ENCODE measurements around the gene TTC23L.

DNA sequence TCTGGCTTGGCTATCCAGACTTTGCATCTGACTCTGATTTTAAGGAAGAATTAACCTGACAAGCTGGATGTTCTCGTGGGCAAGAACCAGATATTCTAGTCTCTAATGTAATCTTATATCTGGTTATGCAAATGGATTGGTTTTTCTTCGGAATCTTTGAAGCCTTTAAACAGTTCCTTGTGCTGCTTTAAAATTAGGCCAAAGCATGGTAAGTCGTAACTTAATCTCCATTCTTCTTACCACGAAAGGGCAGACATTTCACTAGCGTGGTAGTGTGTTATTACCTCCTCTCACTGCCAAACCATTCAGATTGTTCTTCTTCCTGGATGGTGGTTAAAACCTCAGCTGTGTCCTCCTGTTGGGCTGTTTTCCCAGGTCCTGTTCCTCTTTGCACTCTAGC, 34.1 kb upstream of the TTC23L start:
- TF ChIP-seq, protein P1, sequence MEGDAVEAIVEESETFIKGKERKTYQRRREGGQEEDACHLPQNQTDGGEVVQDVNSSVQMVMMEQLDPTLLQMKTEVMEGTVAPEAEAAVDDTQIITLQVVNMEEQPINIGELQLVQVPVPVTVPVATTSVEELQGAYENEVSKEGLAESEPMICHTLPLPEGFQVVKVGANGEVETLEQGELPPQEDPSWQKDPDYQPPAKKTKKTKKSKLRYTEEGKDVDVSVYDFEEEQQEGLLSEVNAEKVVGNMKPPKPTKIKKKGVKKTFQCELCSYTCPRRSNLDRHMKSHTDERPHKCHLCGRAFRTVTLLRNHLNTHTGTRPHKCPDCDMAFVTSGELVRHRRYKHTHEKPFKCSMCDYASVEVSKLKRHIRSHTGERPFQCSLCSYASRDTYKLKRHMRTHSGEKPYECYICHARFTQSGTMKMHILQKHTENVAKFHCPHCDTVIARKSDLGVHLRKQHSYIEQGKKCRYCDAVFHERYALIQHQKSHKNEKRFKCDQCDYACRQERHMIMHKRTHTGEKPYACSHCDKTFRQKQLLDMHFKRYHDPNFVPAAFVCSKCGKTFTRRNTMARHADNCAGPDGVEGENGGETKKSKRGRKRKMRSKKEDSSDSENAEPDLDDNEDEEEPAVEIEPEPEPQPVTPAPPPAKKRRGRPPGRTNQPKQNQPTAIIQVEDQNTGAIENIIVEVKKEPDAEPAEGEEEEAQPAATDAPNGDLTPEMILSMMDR (IDR thresholded peaks at IDR 0.05) = no peak
- TF ChIP-seq POLR2A (IDR thresholded peaks at IDR 0.05) = no peak
